Measurements from ENCODE around the gene TMPRSS4. TPM values are rescaled to one million over a fixed set of nuclear protein-coding genes. Genes with fewer than 3 reads are reported as not detected.

Gene TMPRSS4
- polyA plus RNA-seq, 1 of the 3 experiments (the other 2 are of a cell fraction), result not detected

- TF ChIP-seq RXRA (IDR thresholded peaks at IDR 0.05; ENCODE audit: borderline replicate concordance, low read depth) (no peak), SIN3A (IDR thresholded peaks at IDR 0.05; ENCODE audit: borderline replicate concordance, low read depth, low read length) (no peak), RFX5 (IDR thresholded peaks at IDR 0.05; ENCODE audit: low read length) (no peak), EZH2phosphoT487 (IDR thresholded peaks at IDR 0.05; ENCODE audit: borderline replicate concordance, low read depth) (no peak), SMC3 (IDR thresholded peaks at IDR 0.05; ENCODE audit: low read depth, low read length) (no peak), JUND (IDR thresholded peaks at IDR 0.05) (no peak), FOXJ3 (CRISPR knock-in tag; IDR thresholded peaks at IDR 0.05) (no peak)
Observed at GRCh38 chr11:118091690-118092089, 14.8 kb downstream of the TMPRSS4 start (continued).

DNA sequence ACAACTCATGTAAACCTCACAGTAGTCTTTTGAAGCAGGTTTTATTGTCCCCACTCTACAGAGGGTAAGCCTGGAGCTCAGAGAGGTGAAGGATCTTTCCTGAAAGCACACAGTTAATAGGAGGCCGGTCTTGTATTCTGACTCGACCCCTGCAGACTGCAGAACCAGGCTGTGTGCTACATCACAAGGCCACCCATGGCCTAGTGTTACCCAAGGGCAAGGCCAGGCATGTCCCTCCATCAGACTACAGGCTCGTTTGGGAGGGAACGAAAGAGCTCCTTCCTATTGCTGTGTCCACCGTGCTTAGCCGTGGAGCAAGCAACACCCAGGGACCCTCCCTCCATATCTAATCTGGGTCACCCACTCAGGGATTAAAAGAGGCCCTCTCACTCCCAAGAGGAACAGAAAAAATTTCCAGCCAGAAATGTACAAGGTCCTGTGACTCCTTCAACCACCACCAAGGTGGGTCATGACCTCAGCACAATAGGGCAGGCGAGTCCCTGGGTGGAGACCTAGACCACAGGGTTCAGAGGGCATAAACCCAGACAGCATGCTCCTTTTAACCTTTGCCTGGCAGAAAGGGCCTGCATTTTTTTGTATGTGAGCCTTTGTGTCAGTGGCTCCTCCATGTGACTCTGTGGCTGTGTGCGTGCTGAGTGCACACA lies 16.2 kb downstream of the TMPRSS4 start:
- CTCF ChIA-PET, result interaction anchor here (1.5 kb wide), 1 partner anchor 667 kb away, joined by 3 read pairs; no protein-coding TSS in a partner anchor
- POLR2A ChIA-PET, result no interaction called here
- Histone ChIP-seq H3K4me3 (ENCODE audit: low read depth in 2 of 2, low read length in 1 of 2) (no peak overlapping the region), H3K36me3 (replicated peaks in 1 of 2; ENCODE audit: control insufficient read depth in 1 of 2, insufficient read depth in 2 of 2, low read length in 1 of 2) (no peaks in the 10 kb centered on the region), H3K79me2 (ENCODE audit: insufficient read depth) (no peaks in the 10 kb centered on the region), H4K20me1 (ENCODE audit: insufficient read depth) (no peaks in the 10 kb centered on the region), H3K9me3 (no peaks in the 10 kb centered on the region), H2AFZ (ENCODE audit: low read depth) (no peak overlapping the region), H3K9ac (no peak overlapping the region), H3K4me1 (ENCODE audit: control insufficient read depth in 1 of 2, insufficient read depth in 2 of 2, low read depth in 1 of 2, low read length in 1 of 2) (no peaks in the 10 kb centered on the region), H3K27ac (ENCODE audit: low read depth in 2 of 2, low read length in 1 of 2) (no peak overlapping the region), H3F3A (replicated peaks; ENCODE audit: insufficient read depth) (no peaks in the 10 kb centered on the region), H3K27me3 (ENCODE audit: insufficient read depth) (peaks cover 3% of the 10 kb centered on the region; the same call in 1 of the 2 replicates), H3K9me2 (no peaks in the 10 kb centered on the region), H3K4me2 (no peak overlapping the region)
- WGBS (ENCODE audit: low lambda C conversion rate), result 32% methylated on average over 5 of the region's 8 CpGs
- no peak for DNase-seq
- TF ChIP-seq RAD21 (IDR thresholded peaks at IDR 0.05; ENCODE audit: low read length), result no peak
- TF ChIP-seq IRF3 (IDR thresholded peaks at IDR 0.05; ENCODE audit: low read depth, low read length), result no peak
- TF ChIP-seq NRF1 (IDR thresholded peaks at IDR 0.05; ENCODE audit: low read depth, low read length), result no peak
- TF ChIP-seq JUND (IDR thresholded peaks at IDR 0.05), result no peak
- no peak for TF ChIP-seq TEAD4 (IDR thresholded peaks at IDR 0.05; ENCODE audit: borderline replicate concordance, insufficient read depth)
- TF ChIP-seq PBX3 (IDR thresholded peaks at IDR 0.05), result no peak
- no peak for TF ChIP-seq CTCF (IDR thresholded peaks at IDR 0.05)
- TF ChIP-seq ELF1 (IDR thresholded peaks at IDR 0.05), result no peak
- no peak for TF ChIP-seq RXRA (IDR thresholded peaks at IDR 0.05; ENCODE audit: borderline replicate concordance, low read depth)
- TF ChIP-seq FOSL2 (IDR thresholded peaks at IDR 0.05; ENCODE audit: borderline replicate concordance, low read depth), result no peak
- no peak for TF ChIP-seq GABPA (IDR thresholded peaks at IDR 0.05; ENCODE audit: low read depth)
- no peak for TF ChIP-seq CHD2 (IDR thresholded peaks at IDR 0.05; ENCODE audit: low read length, partially characterized antibody)
- no peak for TF ChIP-seq TAF1 (IDR thresholded peaks at IDR 0.05; ENCODE audit: borderline replicate concordance, low read depth, low read length)
- TF ChIP-seq RCOR1 (IDR thresholded peaks at IDR 0.05; ENCODE audit: low read length), result no peak

Measured in SK-N-SH (cell line).